GM12875 (cell line): ENCODE measurements around the gene MT1H.
A peak's percentile ranks its signal among the peaks of the same experiment; 100 is the strongest.

Source experiments
- H3K4me3 ChIP-seq: one replicate; pipeline ENCODE4 v1.5.1; 2011; ENCODE audit warnings: low read depth, low read length, control low read depth
- TF ChIP-seq, protein P1 (sequence below): IDR thresholded peaks from 2 replicates; pipeline ENCODE4 v1.5.1; 2011; ENCODE audit warnings: low read depth, mild to moderate bottlenecking, control low read depth, inconsistent platforms, low read length, moderate library complexity, borderline replicate concordance; ENCODE audit not compliant: insufficient read depth

The MT1H gene

DNA sequence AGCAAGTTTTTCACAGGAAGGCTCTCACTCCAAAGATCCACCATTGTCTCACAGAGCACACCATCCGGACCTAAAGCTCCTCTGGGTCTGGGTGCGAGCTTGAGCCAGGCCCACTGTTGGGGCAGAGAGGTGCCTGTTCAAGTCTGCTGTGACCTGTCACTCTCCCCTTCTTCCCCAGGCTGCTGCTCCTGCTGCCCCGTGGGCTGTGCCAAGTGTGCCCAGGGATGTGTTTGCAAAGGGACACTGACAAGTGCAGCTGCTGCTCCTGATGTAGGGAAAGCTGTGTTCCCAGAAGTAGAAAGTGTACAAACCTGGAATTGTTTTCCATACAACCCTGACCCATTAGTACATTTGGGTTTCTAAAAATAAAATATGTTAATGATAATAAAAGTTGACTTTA is 7.9 kb downstream of the MT1H start:
- H3K4me3 ChIP-seq, result no peak overlapping the region
- TF ChIP-seq, protein P1, sequence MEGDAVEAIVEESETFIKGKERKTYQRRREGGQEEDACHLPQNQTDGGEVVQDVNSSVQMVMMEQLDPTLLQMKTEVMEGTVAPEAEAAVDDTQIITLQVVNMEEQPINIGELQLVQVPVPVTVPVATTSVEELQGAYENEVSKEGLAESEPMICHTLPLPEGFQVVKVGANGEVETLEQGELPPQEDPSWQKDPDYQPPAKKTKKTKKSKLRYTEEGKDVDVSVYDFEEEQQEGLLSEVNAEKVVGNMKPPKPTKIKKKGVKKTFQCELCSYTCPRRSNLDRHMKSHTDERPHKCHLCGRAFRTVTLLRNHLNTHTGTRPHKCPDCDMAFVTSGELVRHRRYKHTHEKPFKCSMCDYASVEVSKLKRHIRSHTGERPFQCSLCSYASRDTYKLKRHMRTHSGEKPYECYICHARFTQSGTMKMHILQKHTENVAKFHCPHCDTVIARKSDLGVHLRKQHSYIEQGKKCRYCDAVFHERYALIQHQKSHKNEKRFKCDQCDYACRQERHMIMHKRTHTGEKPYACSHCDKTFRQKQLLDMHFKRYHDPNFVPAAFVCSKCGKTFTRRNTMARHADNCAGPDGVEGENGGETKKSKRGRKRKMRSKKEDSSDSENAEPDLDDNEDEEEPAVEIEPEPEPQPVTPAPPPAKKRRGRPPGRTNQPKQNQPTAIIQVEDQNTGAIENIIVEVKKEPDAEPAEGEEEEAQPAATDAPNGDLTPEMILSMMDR, result no peak

DNA sequence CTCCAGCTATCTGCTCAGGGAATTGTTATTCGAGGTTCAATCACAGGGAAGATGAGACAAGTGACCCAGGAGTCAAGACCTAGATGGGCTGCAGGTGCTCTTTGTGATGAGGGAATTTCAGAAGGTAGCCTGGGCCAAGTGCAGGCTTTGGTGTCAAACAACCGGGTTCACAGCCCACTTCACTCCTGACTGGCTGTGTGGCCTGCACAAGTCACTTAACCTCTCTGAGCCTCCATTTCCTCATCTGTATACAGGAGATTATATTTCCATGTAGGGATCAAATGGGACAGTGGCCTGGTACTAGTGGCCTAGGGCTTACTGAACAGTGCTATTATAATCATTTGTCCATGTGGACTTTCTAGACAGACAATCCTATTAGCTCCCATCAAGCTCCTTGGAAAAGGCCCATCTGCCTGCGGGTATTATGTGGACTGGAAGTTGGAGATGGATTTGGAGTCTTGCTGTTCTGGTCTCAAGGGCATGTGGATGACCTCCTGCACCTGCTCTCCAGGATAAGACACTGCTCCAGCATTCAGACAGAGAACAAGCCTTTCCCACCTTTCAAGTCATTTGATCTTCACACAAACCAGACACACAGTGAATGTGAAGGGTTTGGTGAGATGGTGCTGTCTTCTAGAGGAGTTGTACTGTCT is 9.6 kb downstream of the MT1H start:
- H3K4me3 ChIP-seq, result no peak overlapping the region
- TF ChIP-seq, protein P1, result no peak

DNA sequence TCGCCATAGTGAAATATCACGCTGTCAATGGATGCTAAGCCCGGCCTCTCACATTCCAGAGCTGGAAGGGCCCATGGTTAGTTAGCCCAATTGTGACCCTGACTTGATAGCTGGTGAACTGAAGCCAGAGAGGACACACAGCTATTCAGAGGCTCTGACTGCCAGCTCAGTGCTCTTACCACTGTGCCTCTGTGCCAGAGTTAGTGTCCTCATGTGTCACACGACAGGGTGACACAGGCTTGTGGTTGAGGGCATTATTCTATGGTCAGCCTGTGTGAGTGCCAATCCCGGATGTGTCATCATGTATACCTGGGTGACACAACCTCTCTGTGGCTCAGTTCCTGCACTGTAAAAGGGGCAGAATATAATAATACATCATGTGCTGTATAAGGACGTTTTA is 10.2 kb downstream of the MT1H start:
- H3K4me3 ChIP-seq, result no peak overlapping the region
- TF ChIP-seq, protein P1, result no peak

DNA sequence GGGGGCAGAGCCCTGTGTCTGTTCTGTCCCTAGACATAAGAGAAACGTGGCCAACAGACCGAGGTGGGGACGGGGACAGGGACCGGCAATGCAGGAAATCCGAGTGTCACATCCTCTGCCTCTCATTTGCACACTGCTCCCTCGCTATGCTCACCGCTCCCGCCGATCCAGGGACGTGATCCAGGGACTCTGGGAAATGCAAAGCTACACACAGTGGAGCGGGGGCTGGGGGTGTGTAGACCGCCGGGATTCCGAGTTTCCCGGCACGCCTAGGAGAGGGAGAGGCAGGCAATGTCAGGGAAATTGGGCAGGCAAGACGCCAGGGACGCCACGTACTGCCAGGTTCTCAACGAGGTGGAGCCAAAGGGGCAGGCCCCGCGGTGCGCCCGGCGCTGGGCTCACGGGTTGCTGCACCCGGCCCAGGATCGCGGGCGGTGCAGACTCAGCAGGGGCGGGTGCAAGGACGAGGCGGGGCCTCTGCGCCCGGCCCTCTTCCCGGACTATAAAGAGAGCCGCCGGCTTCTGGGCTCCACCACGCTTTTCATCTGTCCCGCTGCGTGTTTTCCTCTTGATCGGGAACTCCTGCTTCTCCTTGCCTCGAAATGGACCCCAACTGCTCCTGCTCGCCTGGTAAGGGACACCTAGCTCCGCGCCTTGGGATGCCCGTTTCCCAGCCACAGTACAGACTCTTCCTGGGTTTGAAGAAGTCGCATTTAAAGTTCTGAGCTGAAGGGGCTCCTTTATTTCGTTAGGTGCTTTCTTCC is 12.5 kb downstream of the MT1H start, which contains the start of gene MT1X:
TSS of gene MT1X (plus strand) at position 532 of the 764 bp plus-strand sequence. CDS start at position 603, 71 bp downstream.
- TF ChIP-seq, protein P1, result no peak
- H3K4me3 ChIP-seq, result peak within 1 kb of the TSS; percentile 35

DNA sequence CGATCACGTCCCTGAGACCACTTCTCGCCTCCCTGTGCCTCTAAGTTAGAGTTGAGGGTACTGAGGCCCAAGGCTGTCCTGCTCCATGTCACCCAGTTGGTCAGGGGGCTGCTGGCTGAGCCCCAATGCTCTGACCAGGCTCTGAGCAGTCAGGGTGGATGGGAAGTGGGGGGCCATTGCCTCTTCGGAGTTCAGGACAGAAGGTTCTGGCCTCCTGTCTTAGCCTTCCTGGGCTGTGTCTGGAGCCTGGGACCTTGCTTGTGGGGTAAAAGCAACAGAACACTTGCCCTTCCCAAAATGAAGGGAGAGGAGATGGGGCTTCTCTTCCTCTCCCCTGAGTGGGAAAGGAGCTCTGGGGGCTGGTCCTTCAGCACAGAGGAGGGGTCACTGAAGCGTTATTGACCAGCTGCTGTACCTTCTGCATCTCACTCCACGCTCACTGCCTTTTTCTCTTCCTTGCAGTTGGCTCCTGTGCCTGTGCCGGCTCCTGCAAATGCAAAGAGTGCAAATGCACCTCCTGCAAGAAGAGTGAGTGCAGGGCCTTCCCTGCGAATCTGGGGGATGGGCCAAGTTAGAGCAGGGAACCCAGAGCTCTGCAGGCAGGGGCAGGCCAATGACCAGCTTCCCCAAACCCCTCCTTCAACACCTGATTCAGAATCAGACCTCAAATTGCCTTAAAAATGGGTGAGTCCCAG is 13.2 kb downstream of the MT1H start:
- TF ChIP-seq, protein P1, result no peak
- peak overlapping the region; percentile 35 for H3K4me3 ChIP-seq

DNA sequence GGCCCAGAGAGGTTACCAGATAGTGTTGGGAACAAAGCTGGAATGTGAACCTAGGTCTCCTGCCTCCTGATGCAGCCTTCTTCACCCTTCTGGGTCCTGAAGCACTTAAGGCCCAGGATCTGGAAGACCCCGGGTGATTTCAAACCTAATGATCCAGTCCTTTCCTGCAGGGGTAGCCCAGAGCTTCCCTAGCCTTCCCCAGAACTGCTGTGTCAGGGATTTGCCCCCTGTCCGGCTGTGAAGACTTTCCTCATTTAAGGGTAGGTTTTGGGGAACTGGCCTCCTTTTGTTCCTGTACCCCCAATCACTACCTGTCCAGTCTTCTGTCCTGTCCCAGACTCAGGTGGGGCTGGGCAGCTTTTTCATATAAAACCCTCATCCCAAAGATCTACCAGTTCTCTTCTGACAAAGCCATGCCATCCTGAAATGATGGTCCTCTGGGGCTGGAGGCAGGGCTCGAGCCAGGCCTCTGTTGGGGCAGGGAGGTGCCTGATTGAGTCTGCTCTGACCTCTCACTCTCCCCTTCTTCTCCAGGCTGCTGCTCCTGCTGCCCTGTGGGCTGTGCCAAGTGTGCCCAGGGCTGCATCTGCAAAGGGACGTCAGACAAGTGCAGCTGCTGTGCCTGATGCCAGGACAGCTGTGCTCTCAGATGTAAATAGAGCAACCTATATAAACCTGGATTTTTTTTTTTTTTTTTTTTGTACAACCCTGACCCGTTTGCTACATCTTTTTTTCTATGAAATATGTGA is 14.0 kb downstream of the MT1H start:
- no peak overlapping the region for H3K4me3 ChIP-seq
- TF ChIP-seq, protein P1, result no peak
